Astrocyte (in vitro differentiated cells and primary cell): ENCODE results near the gene ASPSCR1. TPM values are rescaled to one million over a fixed set of nuclear protein-coding genes. Genes with fewer than 3 reads are reported as not detected.

Experiments
- DNase-seq: peaks from one replicate; pipeline ENCODE4 v3.0.0-alpha.2; 2010; ENCODE audit warnings: low read depth
- FAIRE-seq: peaks from 2 replicates; lab custom pipeline; 2011; peaks lifted over from hg19 to GRCh38; lab: Jason Lieb, UNC
- H2AFZ ChIP-seq: 2 replicates; pipeline ENCODE4 v1.6.0; 2012; ENCODE audit warnings: low read depth, low read length, inconsistent platforms
- H3K27ac ChIP-seq: 2 replicates; pipeline ENCODE4 v1.5.1; 2011; ENCODE audit warnings: low read depth, low read length, inconsistent platforms
- H3K27me3 ChIP-seq: 2 replicates; pipeline ENCODE4 v1.6.0; 2011; ENCODE audit warnings: low read length, inconsistent platforms; ENCODE audit not compliant: insufficient read depth
- H3K36me3 ChIP-seq: 2 replicates; pipeline ENCODE4 v1.5.1; 2011; ENCODE audit warnings: low read length, inconsistent platforms; ENCODE audit not compliant: insufficient read depth
- H3K4me1 ChIP-seq: 2 replicates; pipeline ENCODE4 v1.5.1; 2011; ENCODE audit warnings: low read length, inconsistent platforms; ENCODE audit not compliant: insufficient read depth
- H3K4me2 ChIP-seq: 2 replicates; pipeline ENCODE4 v1.6.0; 2012; ENCODE audit warnings: low read length, inconsistent platforms
- H3K4me3 ChIP-seq: 2 replicates; pipeline ENCODE4 v1.5.1; 2011; ENCODE audit warnings: low read depth, mild to moderate bottlenecking, low read length, inconsistent platforms; ENCODE audit not compliant: insufficient read depth
- H3K79me2 ChIP-seq: 2 replicates; pipeline ENCODE4 v1.6.0; 2012; ENCODE audit warnings: mild to moderate bottlenecking, low read length, inconsistent platforms; ENCODE audit not compliant: insufficient read depth
- H3K9ac ChIP-seq: 2 replicates; pipeline ENCODE4 v1.6.0; 2012; ENCODE audit warnings: mild to moderate bottlenecking, low read length, inconsistent platforms
- H3K9me3 ChIP-seq: 2 replicates; pipeline ENCODE4 v1.5.1; 2012; ENCODE audit warnings: low read depth, mild to moderate bottlenecking, low read length, inconsistent platforms; ENCODE audit not compliant: insufficient read depth
- H4K20me1 ChIP-seq: 2 replicates; pipeline ENCODE4 v1.6.0; 2012; ENCODE audit warnings: low read length, inconsistent platforms; ENCODE audit not compliant: insufficient read depth
- H3K27ac Mint-ChIP-seq: one replicate; pipeline ENCODE4 v1.8.0; 2021; ENCODE audit warnings: mild to moderate bottlenecking, mixed read lengths; ENCODE audit not compliant: unreplicated experiment
- H3K27me3 Mint-ChIP-seq: one replicate; pipeline ENCODE4 v1.8.0; 2021; ENCODE audit warnings: low read depth, mixed read lengths; ENCODE audit not compliant: unreplicated experiment
- H3K36me3 Mint-ChIP-seq: one replicate; pipeline ENCODE4 v1.8.0; 2021; ENCODE audit warnings: low read depth, mixed read lengths; ENCODE audit not compliant: unreplicated experiment
- H3K4me1 Mint-ChIP-seq: one replicate; pipeline ENCODE4 v1.8.0; 2021; ENCODE audit warnings: low read depth, mixed read lengths; ENCODE audit not compliant: unreplicated experiment
- H3K4me3 Mint-ChIP-seq: one replicate; pipeline ENCODE4 v1.8.0; 2021; ENCODE audit warnings: mild to moderate bottlenecking, moderate library complexity, mixed read lengths; ENCODE audit not compliant: unreplicated experiment
- H3K9me3 Mint-ChIP-seq: one replicate; pipeline ENCODE4 v1.8.0; 2021; ENCODE audit warnings: mild to moderate bottlenecking, mixed read lengths; ENCODE audit not compliant: unreplicated experiment
- CTCF ChIP-seq: IDR thresholded peaks from 2 replicates; pipeline ENCODE4 v1.5.1; 2011; ENCODE audit warnings: low read depth, mild to moderate bottlenecking, inconsistent platforms, low read length, moderate library complexity; ENCODE audit not compliant: insufficient read depth
- EZH2 ChIP-seq: IDR thresholded peaks from 2 replicates; pipeline ENCODE4 v1.6.1; 2012; ENCODE audit warnings: mild to moderate bottlenecking, low read length, inconsistent platforms; ENCODE audit not compliant: insufficient read depth
- total RNA-seq: library from RNA; stranded (reverse); gene quantifications from 2 replicates; pipeline ENCODE4 v1.2.1, GENCODE V29; 2021

ASPSCR1 gene
- total RNA-seq, 1 donor from 2014 or later = 25.5 TPM

GRCh38 chr17:82033359-82034085 is 56.1 kb downstream of the ASPSCR1 start:
- H3K9me3 ChIP-seq = no peaks in the 10 kb centered on the region
- FAIRE-seq = no peak
- H3K4me1 Mint-ChIP-seq = peaks cover 2% of the 10 kb centered on the region
- no peak overlapping the region for H3K4me2 ChIP-seq
- DNase-seq = no peak
- TF ChIP-seq EZH2 (no peak), CTCF (no peak)
- H2AFZ ChIP-seq = no peak overlapping the region
- H3K4me3 Mint-ChIP-seq = peak overlapping the region; percentile 80
- peaks cover 11% of the 10 kb centered on the region for H3K36me3 Mint-ChIP-seq
- H3K4me1 ChIP-seq = peaks cover 20% of the 10 kb centered on the region
- no peaks in the 10 kb centered on the region for H3K36me3 ChIP-seq
- peaks cover 2% of the 10 kb centered on the region for H3K9me3 Mint-ChIP-seq
- H3K27ac ChIP-seq = no peak overlapping the region
- no peak overlapping the region for H3K4me3 ChIP-seq
- no peaks in the 10 kb centered on the region for H3K27me3 ChIP-seq
- peaks cover 3% of the 10 kb centered on the region for H4K20me1 ChIP-seq
- H3K79me2 ChIP-seq = peaks cover 10% of the 10 kb centered on the region
- peak overlapping the region; percentile 41 for H3K27ac Mint-ChIP-seq
- H3K27me3 Mint-ChIP-seq = peaks cover 4% of the 10 kb centered on the region
- H3K9ac ChIP-seq = no peak overlapping the region

GRCh38 chr17:82034371-82035011 is 57.1 kb downstream of the ASPSCR1 start:
- H4K20me1 ChIP-seq = peaks cover 3% of the 10 kb centered on the region
- H3K79me2 ChIP-seq = peaks cover 10% of the 10 kb centered on the region
- no peak overlapping the region for H3K27ac ChIP-seq
- no peak overlapping the region for H3K9ac ChIP-seq
- Mint-ChIP-seq H3K27ac (no peak overlapping the region), H3K9me3 (peaks cover 2% of the 10 kb centered on the region), H3K4me1 (peaks cover 2% of the 10 kb centered on the region), H3K27me3 (peaks cover 6% of the 10 kb centered on the region), H3K36me3 (peaks cover 11% of the 10 kb centered on the region), H3K4me3 (no peak overlapping the region)
- H3K4me1 ChIP-seq = peaks cover 20% of the 10 kb centered on the region
- DNase-seq = no peak
- no peak for FAIRE-seq
- H3K4me2 ChIP-seq = no peak overlapping the region
- TF ChIP-seq EZH2 (no peak), CTCF (no peak)
- H3K27me3 ChIP-seq = no peaks in the 10 kb centered on the region
- H3K36me3 ChIP-seq = no peaks in the 10 kb centered on the region
- no peak overlapping the region for H2AFZ ChIP-seq
- H3K4me3 ChIP-seq = no peak overlapping the region
- no peaks in the 10 kb centered on the region for H3K9me3 ChIP-seq

- H3K79me2 ChIP-seq = peaks cover 10% of the 10 kb centered on the region
- no peak overlapping the region for H3K27ac ChIP-seq
- H3K27me3 Mint-ChIP-seq = peaks cover 4% of the 10 kb centered on the region
- no peak overlapping the region for H2AFZ ChIP-seq
- H3K4me2 ChIP-seq = no peak overlapping the region
- peaks cover 3% of the 10 kb centered on the region for H4K20me1 ChIP-seq
- H3K27me3 ChIP-seq = no peaks in the 10 kb centered on the region
- no peak for FAIRE-seq
- no peak overlapping the region for H3K27ac Mint-ChIP-seq
- H3K9me3 Mint-ChIP-seq = peaks cover 2% of the 10 kb centered on the region
- H3K4me3 Mint-ChIP-seq = peak overlapping the region; percentile 78
- peaks cover 2% of the 10 kb centered on the region for H3K4me1 Mint-ChIP-seq
- no peaks in the 10 kb centered on the region for H3K36me3 ChIP-seq
- no peak overlapping the region for H3K4me3 ChIP-seq
- DNase-seq = no peak
- H3K9ac ChIP-seq = no peak overlapping the region
- TF ChIP-seq EZH2 (no peak), CTCF (no peak)
- peaks cover 11% of the 10 kb centered on the region for H3K36me3 Mint-ChIP-seq
- no peaks in the 10 kb centered on the region for H3K9me3 ChIP-seq
- peaks cover 20% of the 10 kb centered on the region for H3K4me1 ChIP-seq
These were observed 58.1 kb downstream of the ASPSCR1 start for GRCh38 chr17:82035488-82035887.
